ENCODE results near the gene SFMBT2. TPM values are rescaled to one million over a fixed set of nuclear protein-coding genes. Genes with fewer than 3 reads are reported as not detected.

Gene SFMBT2
- total RNA-seq, 6 experiments from 2014 or later, result 0.03 to 0.12 (median 0.06) TPM

- Mint-ChIP-seq H3K27ac (no peak overlapping the region), H3K27me3 (ENCODE audit: insufficient read depth) (peaks cover 1% of the 10 kb centered on the region), H3K9me3 (peaks cover 69% of the 10 kb centered on the region), H3K4me3 (no peak overlapping the region), H3K4me1 (ENCODE audit: low read depth) (no peaks in the 10 kb centered on the region), H3K36me3 (ENCODE audit: low read depth) (peaks cover 13% of the 10 kb centered on the region)
- TF ChIP-seq CTCF (IDR thresholded peaks at IDR 0.05), result no peak
- no peak for DNase-seq
These were observed 91.2 kb downstream of the SFMBT2 start for GRCh38 chr10:7319632-7320031.

GRCh38 chr10:7318836-7319235 lies 92.0 kb downstream of the SFMBT2 start:
- peaks cover 13% of the 10 kb centered on the region for H3K36me3 Mint-ChIP-seq (ENCODE audit: low read depth)
- peaks cover 1% of the 10 kb centered on the region for H3K27me3 Mint-ChIP-seq (ENCODE audit: insufficient read depth)
- no peaks in the 10 kb centered on the region for H3K4me1 Mint-ChIP-seq (ENCODE audit: low read depth)
- H3K27ac Mint-ChIP-seq, result no peak overlapping the region
- no peak for DNase-seq
- no peak for TF ChIP-seq CTCF (IDR thresholded peaks at IDR 0.05)
- H3K9me3 Mint-ChIP-seq, result peaks cover 69% of the 10 kb centered on the region
- H3K4me3 Mint-ChIP-seq, result no peak overlapping the region

GRCh38 chr10:7317786-7318446 lies 92.9 kb downstream of the SFMBT2 start:
- Mint-ChIP-seq H3K4me3 (no peak overlapping the region), H3K27me3 (ENCODE audit: insufficient read depth) (peaks cover 1% of the 10 kb centered on the region), H3K4me1 (ENCODE audit: low read depth) (no peaks in the 10 kb centered on the region), H3K36me3 (ENCODE audit: low read depth) (peaks cover 13% of the 10 kb centered on the region), H3K9me3 (peaks cover 76% of the 10 kb centered on the region), H3K27ac (no peak overlapping the region)
- no peak for DNase-seq
- TF ChIP-seq CTCF (IDR thresholded peaks at IDR 0.05), result no peak

GRCh38 chr10:7316839-7317238 lies 94.0 kb downstream of the SFMBT2 start:
- Mint-ChIP-seq H3K9me3 (peaks cover 73% of the 10 kb centered on the region), H3K4me1 (ENCODE audit: low read depth) (no peaks in the 10 kb centered on the region), H3K36me3 (ENCODE audit: low read depth) (peaks cover 13% of the 10 kb centered on the region), H3K27ac (no peak overlapping the region), H3K27me3 (ENCODE audit: insufficient read depth) (peaks cover 1% of the 10 kb centered on the region), H3K4me3 (no peak overlapping the region)
- no peak for DNase-seq
- no peak for TF ChIP-seq CTCF (IDR thresholded peaks at IDR 0.05)

- peaks cover 1% of the 10 kb centered on the region for H3K27me3 Mint-ChIP-seq (ENCODE audit: insufficient read depth)
- no peak for DNase-seq
- no peak overlapping the region for H3K4me3 Mint-ChIP-seq
- peaks cover 83% of the 10 kb centered on the region for H3K9me3 Mint-ChIP-seq
- peaks cover 13% of the 10 kb centered on the region for H3K36me3 Mint-ChIP-seq (ENCODE audit: low read depth)
- TF ChIP-seq CTCF (IDR thresholded peaks at IDR 0.05), result no peak
- no peaks in the 10 kb centered on the region for H3K4me1 Mint-ChIP-seq (ENCODE audit: low read depth)
- H3K27ac Mint-ChIP-seq, result no peak overlapping the region
These were observed 94.9 kb downstream of the SFMBT2 start for GRCh38 chr10:7315906-7316305.

Measured in HFFc6 (cell line).